22Rv1 (cell line): ENCODE measurements around the gene FREY1.

Experiments
- ZFX ChIP-seq: fragments of 450-650 bp; IDR thresholded peaks from 2 replicates; pipeline ENCODE4 v1.6.1; 2017; ENCODE audit warnings: antibody characterized with exemption, borderline replicate concordance
- TF ChIP-seq, protein P1 (sequence below): fragments of 450-650 bp; IDR thresholded peaks from 2 replicates; pipeline ENCODE4 v1.5.1; 2017; ENCODE audit warnings: mild to moderate bottlenecking

DNA sequence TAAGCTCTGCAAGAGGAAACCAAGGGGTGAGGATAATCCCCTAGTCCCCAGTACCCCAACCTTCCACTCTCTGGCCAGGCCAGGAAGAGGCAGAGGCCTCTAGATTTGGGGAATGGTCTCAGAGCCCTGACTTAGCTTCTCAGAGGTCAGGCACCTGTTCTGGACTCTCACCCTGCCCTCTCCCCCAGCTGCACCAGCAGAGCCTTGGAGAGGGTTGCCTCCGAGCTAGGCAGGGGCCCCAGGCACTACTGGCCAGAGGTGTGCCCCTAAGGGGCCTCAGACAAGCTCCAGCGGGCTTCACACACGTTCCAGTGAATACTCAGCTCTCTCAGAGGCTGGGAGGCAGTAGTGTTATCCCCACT is 8.0 kb downstream of the FREY1 start:
- TF ChIP-seq, protein P1, sequence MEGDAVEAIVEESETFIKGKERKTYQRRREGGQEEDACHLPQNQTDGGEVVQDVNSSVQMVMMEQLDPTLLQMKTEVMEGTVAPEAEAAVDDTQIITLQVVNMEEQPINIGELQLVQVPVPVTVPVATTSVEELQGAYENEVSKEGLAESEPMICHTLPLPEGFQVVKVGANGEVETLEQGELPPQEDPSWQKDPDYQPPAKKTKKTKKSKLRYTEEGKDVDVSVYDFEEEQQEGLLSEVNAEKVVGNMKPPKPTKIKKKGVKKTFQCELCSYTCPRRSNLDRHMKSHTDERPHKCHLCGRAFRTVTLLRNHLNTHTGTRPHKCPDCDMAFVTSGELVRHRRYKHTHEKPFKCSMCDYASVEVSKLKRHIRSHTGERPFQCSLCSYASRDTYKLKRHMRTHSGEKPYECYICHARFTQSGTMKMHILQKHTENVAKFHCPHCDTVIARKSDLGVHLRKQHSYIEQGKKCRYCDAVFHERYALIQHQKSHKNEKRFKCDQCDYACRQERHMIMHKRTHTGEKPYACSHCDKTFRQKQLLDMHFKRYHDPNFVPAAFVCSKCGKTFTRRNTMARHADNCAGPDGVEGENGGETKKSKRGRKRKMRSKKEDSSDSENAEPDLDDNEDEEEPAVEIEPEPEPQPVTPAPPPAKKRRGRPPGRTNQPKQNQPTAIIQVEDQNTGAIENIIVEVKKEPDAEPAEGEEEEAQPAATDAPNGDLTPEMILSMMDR = no peak
- no peak for TF ChIP-seq ZFX
